ENCODE measurements around the gene SPINK5. TPM values are rescaled to one million over a fixed set of nuclear protein-coding genes. Genes with fewer than 3 reads are reported as not detected.

SPINK5 gene
- total RNA-seq, 2 experiments from 2014 or later, result not detected

GRCh38 chr5:148070621-148071020 lies 6.8 kb downstream of the SPINK5 start:
- Mint-ChIP-seq H3K36me3 (no peaks in the 10 kb centered on the region), H3K4me1 (ENCODE audit: low read depth) (no peaks in the 10 kb centered on the region), H3K9me3 (no peaks in the 10 kb centered on the region), H3K27ac (no peak overlapping the region), H3K27me3 (no peaks in the 10 kb centered on the region), H3K4me3 (no peak overlapping the region)
- POLR2A ChIA-PET, result no interaction called here
- CTCF ChIA-PET, result no interaction called here
- DNase-seq, result no peak
- intact Hi-C loops (cut with micrococcal nuclease), result no loop called here

GRCh38 chr5:148072207-148072606 lies 8.4 kb downstream of the SPINK5 start:
- no peak for DNase-seq
- ChIA-PET CTCF (no interaction called here), POLR2A (no interaction called here)
- intact Hi-C loops (cut with micrococcal nuclease), result no loop called here
- H3K36me3 Mint-ChIP-seq, result no peaks in the 10 kb centered on the region
- no peak overlapping the region for H3K4me3 Mint-ChIP-seq
- H3K4me1 Mint-ChIP-seq (ENCODE audit: low read depth), result no peaks in the 10 kb centered on the region
- H3K9me3 Mint-ChIP-seq, result peaks cover 7% of the 10 kb centered on the region
- no peaks in the 10 kb centered on the region for H3K27me3 Mint-ChIP-seq
- H3K27ac Mint-ChIP-seq, result no peak overlapping the region

- no peak overlapping the region for H3K27ac Mint-ChIP-seq
- intact Hi-C loops (cut with micrococcal nuclease), result no loop called here
- H3K27me3 Mint-ChIP-seq, result no peaks in the 10 kb centered on the region
- H3K4me3 Mint-ChIP-seq, result no peak overlapping the region
- DNase-seq, result no peak
- H3K36me3 Mint-ChIP-seq, result no peaks in the 10 kb centered on the region
- ChIA-PET POLR2A (no interaction called here), CTCF (no interaction called here)
- H3K9me3 Mint-ChIP-seq, result peaks cover 7% of the 10 kb centered on the region
- H3K4me1 Mint-ChIP-seq (ENCODE audit: low read depth), result no peaks in the 10 kb centered on the region
These were observed 11.7 kb downstream of the SPINK5 start for GRCh38 chr5:148075529-148075928.

GRCh38 chr5:148083203-148083602 lies 19.4 kb downstream of the SPINK5 start:
- CTCF ChIA-PET, result no interaction called here
- Mint-ChIP-seq H3K27ac (no peak overlapping the region), H3K9me3 (peaks cover 3% of the 10 kb centered on the region), H3K36me3 (no peaks in the 10 kb centered on the region), H3K27me3 (no peaks in the 10 kb centered on the region), H3K4me3 (no peak overlapping the region), H3K4me1 (ENCODE audit: low read depth) (no peaks in the 10 kb centered on the region)
- DNase-seq, result no peak
- intact Hi-C loops (cut with micrococcal nuclease), result no loop called here
- POLR2A ChIA-PET, result no interaction called here

DNA sequence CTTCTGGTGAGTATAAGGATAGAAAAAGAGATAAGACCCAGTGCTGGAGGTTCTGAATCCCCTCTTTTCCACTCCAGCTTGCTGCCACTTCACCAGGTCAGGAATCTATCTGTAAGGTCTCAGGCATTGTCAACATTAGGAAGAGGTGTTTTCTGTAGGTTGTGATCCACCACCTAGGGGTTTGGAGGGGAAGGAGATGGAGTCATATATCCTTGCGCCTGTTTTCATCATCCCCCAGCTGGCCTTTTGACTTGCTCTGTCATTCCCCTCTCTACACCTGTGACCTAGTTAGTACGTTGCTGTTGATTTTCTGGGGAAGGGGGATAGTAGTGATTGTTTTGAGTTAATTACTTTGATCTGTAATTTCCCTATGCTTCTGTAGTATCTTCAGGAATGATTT lies 20.5 kb downstream of the SPINK5 start:
- POLR2A ChIA-PET, result no interaction called here
- Mint-ChIP-seq H3K4me3 (no peak overlapping the region), H3K4me1 (ENCODE audit: low read depth) (no peaks in the 10 kb centered on the region), H3K36me3 (no peaks in the 10 kb centered on the region), H3K9me3 (peaks cover 3% of the 10 kb centered on the region), H3K27ac (no peak overlapping the region), H3K27me3 (no peaks in the 10 kb centered on the region)
- intact Hi-C loops (cut with micrococcal nuclease), result no loop called here
- no peak for DNase-seq
- CTCF ChIA-PET, result no interaction called here

DNA sequence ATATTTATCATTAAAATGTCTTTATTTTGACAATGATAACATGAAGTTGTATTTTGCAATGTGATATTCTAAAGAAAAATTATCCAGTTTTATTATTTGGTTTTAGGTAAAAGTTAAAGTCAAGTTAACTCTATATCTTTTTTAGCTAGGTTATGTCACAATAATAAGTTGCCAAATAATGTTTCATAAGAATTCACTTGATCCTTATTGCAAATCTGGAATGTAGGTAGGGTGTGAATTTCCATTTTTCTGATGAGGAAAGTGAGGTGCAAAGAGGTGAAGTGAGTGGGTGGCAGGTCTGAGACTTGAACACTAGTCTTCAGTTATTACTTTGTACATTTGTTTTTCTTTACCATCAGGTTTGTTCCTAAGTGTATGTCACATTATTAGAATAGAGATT lies 21.5 kb downstream of the SPINK5 start:
- ChIA-PET POLR2A (no interaction called here), CTCF (no interaction called here)
- Mint-ChIP-seq H3K9me3 (peaks cover 3% of the 10 kb centered on the region), H3K4me3 (no peak overlapping the region), H3K27me3 (no peaks in the 10 kb centered on the region), H3K27ac (no peak overlapping the region), H3K36me3 (no peaks in the 10 kb centered on the region), H3K4me1 (ENCODE audit: low read depth) (no peaks in the 10 kb centered on the region)
- no peak for DNase-seq
- intact Hi-C loops (cut with micrococcal nuclease), result no loop called here

- DNase-seq, result no peak
- Mint-ChIP-seq H3K4me3 (no peak overlapping the region), H3K36me3 (no peaks in the 10 kb centered on the region), H3K4me1 (ENCODE audit: low read depth) (no peaks in the 10 kb centered on the region), H3K27ac (no peak overlapping the region), H3K27me3 (no peaks in the 10 kb centered on the region), H3K9me3 (peaks cover 3% of the 10 kb centered on the region)
- intact Hi-C loops (cut with micrococcal nuclease), result no loop called here
- CTCF ChIA-PET, result interaction anchor here (0.7 kb wide), 1 partner anchor 268 kb away, joined by 3 read pairs; no protein-coding TSS in a partner anchor
- POLR2A ChIA-PET, result no interaction called here
These were observed 22.4 kb downstream of the SPINK5 start for GRCh38 chr5:148085977-148086705.

GRCh38 chr5:148090146-148090772 lies 26.5 kb downstream of the SPINK5 start:
- Mint-ChIP-seq H3K27ac (no peak overlapping the region), H3K9me3 (no peaks in the 10 kb centered on the region), H3K4me3 (no peak overlapping the region), H3K36me3 (no peaks in the 10 kb centered on the region), H3K4me1 (ENCODE audit: low read depth) (no peaks in the 10 kb centered on the region), H3K27me3 (no peaks in the 10 kb centered on the region)
- intact Hi-C loops (cut with micrococcal nuclease), result no loop called here
- DNase-seq, result no peak
- CTCF ChIA-PET, result no interaction called here
- POLR2A ChIA-PET, result no interaction called here

- no peak overlapping the region for H3K27ac Mint-ChIP-seq
These were observed 27.0 kb downstream of the SPINK5 start for GRCh38 chr5:148090773-148091250.

DNA sequence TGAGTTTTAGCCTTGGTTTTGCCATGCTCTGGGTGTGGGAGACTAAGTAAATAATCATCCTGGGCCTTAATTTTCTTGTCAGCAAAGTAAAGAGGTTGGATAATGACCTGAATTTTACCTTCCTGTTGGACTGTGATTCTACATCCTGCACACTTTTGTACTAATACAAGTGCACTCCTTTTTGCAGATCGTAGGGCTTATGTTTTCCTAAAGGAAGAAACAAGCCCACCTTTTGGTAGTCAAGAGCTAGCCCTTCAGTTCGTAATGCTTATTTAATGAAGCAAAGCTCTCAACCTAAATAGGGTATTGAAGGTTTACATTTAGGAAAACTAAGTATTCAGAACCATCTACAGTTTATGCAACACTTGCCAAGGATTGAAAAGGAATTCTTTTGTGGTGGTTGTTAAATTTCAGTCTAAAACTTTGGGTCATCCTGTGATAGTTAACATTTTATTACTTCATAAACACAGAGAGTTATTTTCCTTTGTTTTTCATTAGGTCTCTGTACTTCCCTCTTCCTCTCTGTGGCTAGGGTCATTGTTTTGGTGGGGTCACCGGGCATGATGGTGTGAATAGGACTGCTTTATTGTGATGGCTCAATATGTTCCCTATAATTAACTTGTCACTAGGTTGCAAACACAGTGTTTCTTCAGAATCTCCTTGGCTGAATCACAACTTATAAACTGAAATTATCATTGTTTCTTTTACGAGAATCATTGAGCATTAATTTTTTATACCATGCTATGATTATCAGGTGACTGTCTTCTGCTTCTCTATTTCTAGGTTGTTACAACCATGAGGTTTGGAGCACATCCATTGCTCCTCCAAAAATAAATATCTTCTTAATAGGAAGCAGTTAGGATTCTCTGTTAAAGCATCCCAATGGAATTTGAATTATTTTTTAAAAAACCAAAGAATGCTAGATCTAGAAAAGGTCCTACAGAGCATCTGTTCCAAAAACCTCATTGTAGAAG lies 28.5 kb downstream of the SPINK5 start:
- Mint-ChIP-seq H3K9me3 (no peaks in the 10 kb centered on the region), H3K4me3 (no peak overlapping the region), H3K4me1 (ENCODE audit: low read depth) (no peaks in the 10 kb centered on the region), H3K36me3 (no peaks in the 10 kb centered on the region), H3K27ac (no peak overlapping the region), H3K27me3 (no peaks in the 10 kb centered on the region)
- DNase-seq, result no peak
- ChIA-PET CTCF (no interaction called here), POLR2A (no interaction called here)
- intact Hi-C loops (cut with micrococcal nuclease), result no loop called here

More at GRCh38 chr5:148090773-148091250, 27.0 kb downstream of the SPINK5 start:
- H3K4me3 Mint-ChIP-seq, result no peak overlapping the region
- no peaks in the 10 kb centered on the region for H3K4me1 Mint-ChIP-seq (ENCODE audit: low read depth)
- DNase-seq, result no peak
- intact Hi-C loops (cut with micrococcal nuclease), result no loop called here
- no peaks in the 10 kb centered on the region for H3K36me3 Mint-ChIP-seq
- H3K9me3 Mint-ChIP-seq, result no peaks in the 10 kb centered on the region
- POLR2A ChIA-PET, result no interaction called here
- no peaks in the 10 kb centered on the region for H3K27me3 Mint-ChIP-seq
- CTCF ChIA-PET, result no interaction called here

DNA sequence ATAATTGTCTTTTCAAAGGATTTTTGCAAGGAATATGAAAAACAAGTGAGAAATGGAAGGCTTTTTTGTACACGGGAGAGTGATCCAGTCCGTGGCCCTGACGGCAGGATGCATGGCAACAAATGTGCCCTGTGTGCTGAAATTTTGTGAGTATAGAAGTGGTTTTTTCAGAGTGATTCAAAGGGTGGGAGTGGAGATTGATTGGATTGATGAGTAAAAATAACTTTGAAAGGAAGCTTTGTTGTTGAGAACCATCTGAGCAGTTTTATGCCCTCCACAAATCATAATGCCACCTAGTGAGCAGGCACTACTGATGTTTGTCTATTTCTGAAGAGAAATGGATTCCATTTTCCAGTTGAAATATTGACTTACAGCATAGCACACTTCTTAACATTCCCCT lies 30.6 kb downstream of the SPINK5 start:
- POLR2A ChIA-PET, result no interaction called here
- Mint-ChIP-seq H3K4me3 (no peak overlapping the region), H3K4me1 (ENCODE audit: low read depth) (no peaks in the 10 kb centered on the region), H3K9me3 (no peaks in the 10 kb centered on the region), H3K27ac (no peak overlapping the region), H3K27me3 (no peaks in the 10 kb centered on the region), H3K36me3 (no peaks in the 10 kb centered on the region)
- CTCF ChIA-PET, result no interaction called here
- intact Hi-C loops (cut with micrococcal nuclease), result no loop called here
- no peak for DNase-seq

- H3K4me3 Mint-ChIP-seq, result no peak overlapping the region
- H3K27me3 Mint-ChIP-seq, result no peaks in the 10 kb centered on the region
- CTCF ChIA-PET, result no interaction called here
- H3K36me3 Mint-ChIP-seq, result no peaks in the 10 kb centered on the region
- POLR2A ChIA-PET, result no interaction called here
- no peaks in the 10 kb centered on the region for H3K9me3 Mint-ChIP-seq
- H3K27ac Mint-ChIP-seq, result no peak overlapping the region
- no peaks in the 10 kb centered on the region for H3K4me1 Mint-ChIP-seq (ENCODE audit: low read depth)
- DNase-seq, result no peak
- intact Hi-C loops (cut with micrococcal nuclease), result no loop called here
These were observed 40.4 kb downstream of the SPINK5 start for GRCh38 chr5:148104226-148104625.
